Thoracic aorta (tissue), 2 donors: ENCODE results near the gene PIK3R2. TPM values are rescaled to one million over a fixed set of nuclear protein-coding genes. Genes with fewer than 3 reads are reported as not detected.
"Not testable (repeated sequence)": the region's sequence is repeated elsewhere in the genome, so short reads cannot be mapped to it uniquely, and the experiment has no call there.

Source experiments
- ATAC-seq: fragments of 150-250 bp; one replicate; pipeline ENCODE4 v1.8.0; 2017; ENCODE audit warnings: low read depth; ENCODE audit not compliant: insufficient number of reproducible peaks, low FRiP score
- DNase-seq: peaks from one replicate; pipeline ENCODE4 v3.0.0-alpha.2; 2020; ENCODE audit warnings: low spot score
- H3K27ac ChIP-seq, 2 donors: fragments of 200-600 bp; sonication (generic); 1 replicate in 1 of 2; 2 replicates in 1 of 2; pipeline ENCODE4 v1.5.1; 2016; ENCODE audit warnings: mild to moderate bottlenecking in 2 of 2, moderate library complexity in 2 of 2
- H3K27me3 ChIP-seq: fragments of 200-600 bp; sonication (generic); replicated peaks from 2 replicates; pipeline ENCODE4 v1.6.0; 2016; ENCODE audit warnings: mild to moderate bottlenecking; ENCODE audit not compliant: insufficient read depth
- H3K36me3 ChIP-seq: fragments of 200-600 bp; sonication (generic); one replicate; pipeline ENCODE4 v1.5.1; 2016
- H3K4me1 ChIP-seq, 2 donors: fragments of 200-600 bp; sonication (generic); 1 replicate in 1 of 2; 2 replicates in 1 of 2; pipeline versions ENCODE4 v1.5.1 to v1.6.0; 2016; ENCODE audit warnings: low read depth in 2 of 2, mild to moderate bottlenecking in 1 of 2; ENCODE audit not compliant: control insufficient read depth in 1 of 2
- H3K4me3 ChIP-seq: fragments of 200-600 bp; sonication (generic); 2 replicates; pipeline ENCODE4 v1.5.1; 2016; ENCODE audit warnings: mild to moderate bottlenecking
- H3K9me3 ChIP-seq: fragments of 200-600 bp; sonication (generic); 2 replicates; pipeline ENCODE4 v1.5.1; 2016
- CTCF ChIP-seq: fragments of 200-600 bp; sonication (generic); IDR thresholded peaks from one replicate; pipeline ENCODE4 v1.5.1; 2019; ENCODE audit warnings: antibody characterized with exemption
- total RNA-seq, 2 donors: library from RNA; depleted of rRNA; stranded (reverse); fragments of >200 nt; gene quantifications; one replicate each; pipeline versions ENCODE4 v1.1.0 to v1.2.3, GENCODE V29; 2016

The PIK3R2 gene
- total RNA-seq: 10 to 100 TPM; 14.3 to 15.8 TPM

DNA sequence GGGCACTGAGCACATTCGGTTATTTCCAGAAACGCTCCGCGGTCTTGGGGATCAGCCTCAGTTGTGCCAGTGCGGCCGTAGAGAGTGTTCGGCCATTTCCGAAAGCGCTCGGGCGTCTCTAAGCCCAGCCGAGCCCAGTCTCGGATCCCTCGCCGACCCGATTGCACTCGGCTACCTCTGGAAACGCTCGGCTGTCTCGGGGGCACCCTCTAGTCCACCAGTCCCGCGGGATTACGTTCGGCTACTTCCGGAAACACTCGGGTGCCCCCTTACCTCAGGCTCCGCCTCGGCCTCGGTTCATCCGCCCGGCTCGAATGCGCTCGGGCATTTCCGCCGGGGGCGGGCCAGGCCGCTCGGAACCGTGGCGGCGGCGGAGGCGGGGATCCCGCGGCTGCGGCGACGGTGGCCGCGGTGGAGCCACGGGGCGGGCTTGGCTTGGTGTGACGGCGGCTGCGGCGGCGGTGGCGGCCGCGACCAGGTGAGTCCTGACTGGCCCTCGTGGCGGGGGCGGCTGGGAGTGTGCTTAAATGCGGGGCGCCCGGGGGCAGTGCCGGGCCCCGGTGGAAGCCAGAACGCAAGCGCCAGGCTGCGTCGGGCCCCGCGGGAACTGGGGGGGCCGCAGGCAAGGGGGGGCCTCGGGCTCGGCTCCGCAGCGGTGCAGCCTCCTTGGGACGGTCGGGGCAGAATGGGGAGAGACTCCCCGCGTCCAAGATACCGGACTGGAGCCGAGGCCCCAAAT lies at the start of gene PIK3R2:
Gene PIK3R2 (plus strand): TSS at position 347 of the 739 bp plus-strand sequence. CDS start 2,717 bp downstream, outside the sequence.
- no peak for TF ChIP-seq CTCF
- H3K36me3 ChIP-seq: no peaks in the 10 kb centered on the region
- ATAC-seq (peak; percentile 70), DNase-seq (peak; percentile 97)
- H3K4me1 ChIP-seq: peaks cover 20 to 44% of the 10 kb centered on the region in 2 donors
- no peaks in the 10 kb centered on the region for H3K27me3 ChIP-seq
- peak within 1 kb of the TSS; percentile 83 for H3K4me3 ChIP-seq
- H3K9me3 ChIP-seq: no peaks in the 10 kb centered on the region
- peak within 1 kb of the TSS; percentile 90 to 95 for H3K27ac ChIP-seq

- ATAC-seq: no peak
- H3K27ac ChIP-seq: peak overlapping the region; percentile 85
- peaks cover 5 to 24% of the 10 kb centered on the region in 2 donors for H3K4me1 ChIP-seq
- no peak for DNase-seq
- no peaks in the 10 kb centered on the region for H3K9me3 ChIP-seq
- no peaks in the 10 kb centered on the region for H3K27me3 ChIP-seq
- H3K4me3 ChIP-seq: peak overlapping the region; percentile 67
- no peak for TF ChIP-seq CTCF
- H3K36me3 ChIP-seq: no peaks in the 10 kb centered on the region
Measured at GRCh38 chr19:18104793-18105131, 48.2 kb upstream of the PIK3R2 start.

GRCh38 chr19:18105259-18105658 lies 47.7 kb upstream of the PIK3R2 start:
- H3K36me3 ChIP-seq, H3K27me3 ChIP-seq, ATAC-seq, H3K9me3 ChIP-seq, DNase-seq, H3K4me3 ChIP-seq, H3K27ac ChIP-seq: not testable (repeated sequence)
- peaks cover 5 to 26% of the 10 kb centered on the region in 2 donors for H3K4me1 ChIP-seq

DNA sequence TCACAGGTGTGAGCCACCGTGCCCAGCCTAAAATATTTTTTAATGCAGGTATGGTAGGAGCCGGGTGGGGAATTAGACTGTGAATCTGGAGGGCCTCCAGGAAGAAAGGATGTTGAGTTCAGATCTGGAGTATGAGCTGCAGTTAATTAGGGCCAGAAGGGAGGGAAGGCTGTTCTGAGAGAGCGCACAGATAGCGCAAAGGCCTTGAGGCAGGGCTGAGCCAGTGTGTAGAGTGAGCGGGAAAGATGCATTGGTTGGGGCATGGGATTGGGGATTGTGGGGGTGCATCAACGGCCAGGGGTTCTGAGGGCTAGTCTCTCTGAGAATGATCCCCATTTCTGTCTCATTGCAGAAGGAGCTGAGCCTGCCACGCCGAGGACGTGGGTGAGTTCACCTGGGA lies 45.7 kb upstream of the PIK3R2 start:
- no peak overlapping the region for H3K27ac ChIP-seq
- no peak for DNase-seq
- H3K9me3 ChIP-seq: no peaks in the 10 kb centered on the region
- H3K4me1 ChIP-seq: peaks cover 9 to 36% of the 10 kb centered on the region in 2 donors
- H3K4me3 ChIP-seq: no peak overlapping the region
- ATAC-seq: no peak
- no peaks in the 10 kb centered on the region for H3K27me3 ChIP-seq
- no peak for TF ChIP-seq CTCF
- no peaks in the 10 kb centered on the region for H3K36me3 ChIP-seq

GRCh38 chr19:18108897-18109296 lies 44.1 kb upstream of the PIK3R2 start:
- H3K9me3 ChIP-seq: no peaks in the 10 kb centered on the region
- H3K27ac ChIP-seq: peak overlapping the region in 1 of 2 donors; percentile 66
- no peaks in the 10 kb centered on the region for H3K27me3 ChIP-seq
- no peaks in the 10 kb centered on the region for H3K36me3 ChIP-seq
- H3K4me3 ChIP-seq: no peak overlapping the region
- DNase-seq (no peak), ATAC-seq (no peak)
- peaks cover 4 to 28% of the 10 kb centered on the region in 2 donors for H3K4me1 ChIP-seq
- no peak for TF ChIP-seq CTCF
